ENCODE data around the gene SLC29A3. TPM values are rescaled to one million over a fixed set of nuclear protein-coding genes. Genes with fewer than 3 reads are reported as not detected.

Gene SLC29A3
- total RNA-seq, 2 donors from 2014 or later = 14.1 to 16.8 TPM

DNA sequence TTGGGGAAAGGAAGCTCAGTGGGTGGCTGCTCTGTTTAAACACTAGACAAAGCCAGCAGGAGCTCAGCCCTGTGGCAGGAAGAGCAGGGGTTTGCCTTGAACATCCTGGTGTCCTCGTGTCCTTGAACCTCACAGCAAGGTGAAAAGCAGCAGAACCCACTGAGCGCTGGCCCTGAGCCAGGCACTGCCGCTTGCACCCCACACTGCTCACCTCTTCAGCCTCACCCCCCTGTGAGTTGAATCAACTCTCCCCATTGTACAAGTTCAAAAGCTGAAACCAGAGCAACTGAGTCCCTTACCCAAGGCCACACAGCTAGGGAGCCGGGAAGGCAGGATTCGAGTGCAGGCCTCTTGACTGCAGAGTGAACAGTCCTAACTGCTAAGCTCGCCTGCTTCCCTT lies 32.0 kb downstream of the SLC29A3 start:
- Mint-ChIP-seq H3K27ac (no peak overlapping the region), H3K36me3 (ENCODE audit: low read depth) (peaks cover 35% of the 10 kb centered on the region), H3K27me3 (ENCODE audit: insufficient read depth) (no peaks in the 10 kb centered on the region), H3K4me3 (no peak overlapping the region), H3K9me3 (no peaks in the 10 kb centered on the region), H3K4me1 (peaks cover 9% of the 10 kb centered on the region)
- Histone ChIP-seq H3K9me3 (ENCODE audit: control insufficient read depth, low read length) (no peaks in the 10 kb centered on the region), H3K4me1 (ENCODE audit: control insufficient read depth, insufficient read depth, low read length) (no peaks in the 10 kb centered on the region), H3K4me3 (ENCODE audit: low read length) (no peak overlapping the region), H3K27me3 (ENCODE audit: control insufficient read depth, insufficient read depth, low read length, poor library complexity, severe bottlenecking) (no peaks in the 10 kb centered on the region), H3K36me3 (ENCODE audit: control insufficient read depth, insufficient read depth, low read length) (peaks cover 4% of the 10 kb centered on the region), H3K9ac (ENCODE audit: extremely low read depth, low read length, poor library complexity, severe bottlenecking) (no peak overlapping the region), H3K27ac (ENCODE audit: low read depth, low read length) (no peak overlapping the region)
- no peak for TF ChIP-seq CTCF (conservative IDR thresholded peaks at IDR 0.05)
- 89 to 90% methylated on average over 5 to 6 of the region's 6 CpGs for WGBS, 2 experiments (ENCODE audit: insufficient coverage in 1 of 2, insufficient read length in 1 of 2)
- DNase-seq = no peak

DNA sequence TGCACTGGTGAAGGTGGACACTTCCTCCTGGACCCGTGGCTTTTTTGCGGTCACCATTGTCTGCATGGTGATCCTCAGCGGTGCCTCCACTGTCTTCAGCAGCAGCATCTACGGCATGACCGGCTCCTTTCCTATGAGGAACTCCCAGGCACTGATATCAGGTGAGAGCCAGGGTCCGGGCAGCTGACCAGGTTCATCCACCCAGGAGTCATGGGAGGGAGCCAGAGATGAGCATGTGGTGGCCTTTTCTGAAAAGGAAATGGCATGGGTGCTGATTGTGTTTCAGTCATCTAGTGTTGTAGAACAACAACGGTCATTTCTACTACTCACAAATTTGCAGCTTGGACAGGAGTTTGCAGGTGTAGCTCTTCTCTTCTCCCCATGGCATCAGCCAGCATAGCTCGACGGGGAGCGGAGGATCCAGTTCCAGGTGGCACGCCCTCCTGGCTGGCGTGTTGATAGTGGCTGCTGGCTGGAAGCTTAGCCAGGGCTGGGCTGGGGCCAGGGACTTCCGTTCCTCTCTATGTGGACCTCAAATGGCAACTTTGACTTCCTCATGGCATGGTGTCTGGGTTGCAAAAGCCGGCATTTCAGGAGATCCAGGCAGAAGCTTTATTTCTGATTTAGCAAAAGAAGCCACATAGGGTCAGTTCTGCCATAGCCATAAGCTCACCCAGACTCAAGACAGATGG lies 32.7 kb downstream of the SLC29A3 start:
- no peak overlapping the region for H3K4me3 Mint-ChIP-seq
- H3K4me1 ChIP-seq (ENCODE audit: control insufficient read depth, insufficient read depth, low read length) = no peaks in the 10 kb centered on the region
- no peaks in the 10 kb centered on the region for H3K27me3 ChIP-seq (ENCODE audit: control insufficient read depth, insufficient read depth, low read length, poor library complexity, severe bottlenecking)
- H3K27ac Mint-ChIP-seq = no peak overlapping the region
- H3K27me3 Mint-ChIP-seq (ENCODE audit: insufficient read depth) = no peaks in the 10 kb centered on the region
- 94 to 95% methylated on average over 13 to 14 of the region's 14 CpGs for WGBS, 2 experiments (ENCODE audit: insufficient coverage in 1 of 2, insufficient read length in 1 of 2)
- H3K9me3 Mint-ChIP-seq = no peaks in the 10 kb centered on the region
- no peaks in the 10 kb centered on the region for H3K9me3 ChIP-seq (ENCODE audit: control insufficient read depth, low read length)
- no peak overlapping the region for H3K27ac ChIP-seq (ENCODE audit: low read depth, low read length)
- H3K4me3 ChIP-seq (ENCODE audit: low read length) = no peak overlapping the region
- no peak for DNase-seq
- peaks cover 9% of the 10 kb centered on the region for H3K4me1 Mint-ChIP-seq
- H3K36me3 Mint-ChIP-seq (ENCODE audit: low read depth) = peaks cover 40% of the 10 kb centered on the region
- no peak overlapping the region for H3K9ac ChIP-seq (ENCODE audit: extremely low read depth, low read length, poor library complexity, severe bottlenecking)
- peaks cover 4% of the 10 kb centered on the region for H3K36me3 ChIP-seq (ENCODE audit: control insufficient read depth, insufficient read depth, low read length)
- no peak for TF ChIP-seq CTCF (conservative IDR thresholded peaks at IDR 0.05)

DNA sequence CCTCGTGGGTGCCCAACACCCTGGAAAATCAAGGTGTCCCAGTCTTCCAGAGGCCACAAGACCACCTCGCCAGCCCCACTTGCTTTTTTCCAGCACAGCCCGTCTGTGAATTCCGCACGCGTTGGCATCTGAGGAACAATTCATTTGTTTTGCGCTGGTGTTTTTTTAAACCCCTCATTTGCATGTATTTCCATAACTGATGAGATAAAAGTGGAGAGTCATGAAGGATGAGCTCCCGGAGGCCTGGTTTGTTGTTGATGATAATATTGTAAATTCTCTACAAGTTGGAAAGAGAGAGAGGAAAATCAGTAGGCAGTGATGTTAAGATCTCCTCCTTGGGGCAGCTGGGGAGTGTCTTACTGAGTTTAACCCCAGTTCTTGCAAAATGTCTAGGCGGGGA lies 34.6 kb downstream of the SLC29A3 start:
- Histone ChIP-seq H3K9me3 (ENCODE audit: control insufficient read depth, low read length) (no peaks in the 10 kb centered on the region), H3K27ac (ENCODE audit: low read depth, low read length) (no peak overlapping the region), H3K9ac (ENCODE audit: extremely low read depth, low read length, poor library complexity, severe bottlenecking) (no peak overlapping the region), H3K27me3 (ENCODE audit: control insufficient read depth, insufficient read depth, low read length, poor library complexity, severe bottlenecking) (no peaks in the 10 kb centered on the region), H3K36me3 (ENCODE audit: control insufficient read depth, insufficient read depth, low read length) (peaks cover 4% of the 10 kb centered on the region), H3K4me3 (ENCODE audit: low read length) (no peak overlapping the region), H3K4me1 (ENCODE audit: control insufficient read depth, insufficient read depth, low read length) (no peaks in the 10 kb centered on the region)
- no peak overlapping the region for H3K4me3 Mint-ChIP-seq
- H3K27ac Mint-ChIP-seq = no peak overlapping the region
- DNase-seq = no peak
- 89 to 91% methylated on average over 3 to 9 of the region's 9 CpGs for WGBS, 2 experiments (ENCODE audit: insufficient coverage in 1 of 2, insufficient read length in 1 of 2)
- no peaks in the 10 kb centered on the region for H3K27me3 Mint-ChIP-seq (ENCODE audit: insufficient read depth)
- no peaks in the 10 kb centered on the region for H3K9me3 Mint-ChIP-seq
- no peaks in the 10 kb centered on the region for H3K4me1 Mint-ChIP-seq
- H3K36me3 Mint-ChIP-seq (ENCODE audit: low read depth) = peaks cover 48% of the 10 kb centered on the region
- no peak for TF ChIP-seq CTCF (conservative IDR thresholded peaks at IDR 0.05)

Data from endodermal cell (in vitro differentiated cells).